HFFc6 (cell line): ENCODE data around the gene CFAP299. TPM values are rescaled to one million over a fixed set of nuclear protein-coding genes. Genes with fewer than 3 reads are reported as not detected.

Experiments
- DNase-seq: peaks from one replicate; pipeline ENCODE4 v3.0.0-alpha.2; 2018
- H3K27ac Mint-ChIP-seq: 2 replicates; pipeline ENCODE4 v1.8.0; 2020; ENCODE audit warnings: mild to moderate bottlenecking, mixed read lengths
- H3K27me3 Mint-ChIP-seq: 2 replicates; pipeline ENCODE4 v1.8.0; 2021; ENCODE audit warnings: mild to moderate bottlenecking, moderate library complexity, mixed read lengths; ENCODE audit not compliant: insufficient read depth
- H3K36me3 Mint-ChIP-seq: 2 replicates; pipeline ENCODE4 v1.8.0; 2021; ENCODE audit warnings: low read depth, mixed read lengths
- H3K4me1 Mint-ChIP-seq: 2 replicates; pipeline ENCODE4 v1.8.0; 2020; ENCODE audit warnings: low read depth, mixed read lengths
- H3K4me3 Mint-ChIP-seq: 2 replicates; pipeline ENCODE4 v1.8.0; 2020; ENCODE audit warnings: mild to moderate bottlenecking, moderate library complexity, mixed read lengths
- H3K9me3 Mint-ChIP-seq: 2 replicates; pipeline ENCODE4 v1.8.0; 2020; ENCODE audit warnings: mild to moderate bottlenecking, mixed read lengths
- CTCF ChIP-seq: fragments of 200-600 bp; sonication (generic); IDR thresholded peaks from 2 replicates; pipeline ENCODE4 v1.5.0; 2021; ENCODE audit warnings: antibody characterized with exemption, mild to moderate bottlenecking
- total RNA-seq, 6 experiments: library from RNA; stranded (reverse); fragmentation: NEBNext Ultra II Directional; extraction: Animal tissue kit (Norgen Biotek cat#: 25700); gene quantifications; 2 replicates in 1 of 6; 3 replicates in 5 of 6; pipeline ENCODE4 v1.2.3, GENCODE V29; 2021

The CFAP299 gene
- total RNA-seq, 6 experiments from 2014 or later = 4.8 to 9.0 (median 8.7) TPM

GRCh38 chr4:80295826-80296225 lies 39.7 kb upstream of the CFAP299 start:
- Mint-ChIP-seq H3K9me3 (peaks cover 3% of the 10 kb centered on the region; the same call in 1 of the 2 replicates), H3K27me3 (peaks cover 19% of the 10 kb centered on the region; the same call in 1 of the 2 replicates), H3K4me3 (peak overlapping the region; percentile 20), H3K27ac (peak overlapping the region; percentile 84), H3K36me3 (peaks cover 49% of the 10 kb centered on the region), H3K4me1 (peaks cover 73% of the 10 kb centered on the region)
- DNase-seq = peak; percentile 41
- TF ChIP-seq CTCF = no peak

- no peak for TF ChIP-seq CTCF
- H3K4me1 Mint-ChIP-seq = peaks cover 60% of the 10 kb centered on the region
- peaks cover 15% of the 10 kb centered on the region for H3K9me3 Mint-ChIP-seq
- no peak for DNase-seq
- H3K27ac Mint-ChIP-seq = no peak overlapping the region
- peaks cover 65% of the 10 kb centered on the region for H3K36me3 Mint-ChIP-seq
- H3K27me3 Mint-ChIP-seq = peaks cover 11% of the 10 kb centered on the region; the same call in 1 of the 2 replicates
- H3K4me3 Mint-ChIP-seq = no peak overlapping the region
These were observed 33.6 kb upstream of the CFAP299 start for GRCh38 chr4:80301884-80302283.

GRCh38 chr4:80302616-80303223 lies 32.8 kb upstream of the CFAP299 start:
- no peak for DNase-seq
- TF ChIP-seq CTCF = no peak
- peaks cover 60% of the 10 kb centered on the region for H3K4me1 Mint-ChIP-seq
- peaks cover 62% of the 10 kb centered on the region for H3K36me3 Mint-ChIP-seq
- H3K4me3 Mint-ChIP-seq = no peak overlapping the region
- H3K27ac Mint-ChIP-seq = no peak overlapping the region
- H3K27me3 Mint-ChIP-seq = peaks cover 5% of the 10 kb centered on the region; the same call in 1 of the 2 replicates
- peaks cover 15% of the 10 kb centered on the region for H3K9me3 Mint-ChIP-seq

GRCh38 chr4:80305466-80305865 lies 30.1 kb upstream of the CFAP299 start:
- Mint-ChIP-seq H3K4me1 (peaks cover 77% of the 10 kb centered on the region), H3K36me3 (peaks cover 52% of the 10 kb centered on the region), H3K27ac (peak overlapping the region; percentile 95), H3K4me3 (peak overlapping the region; percentile 76), H3K9me3 (peaks cover 15% of the 10 kb centered on the region), H3K27me3 (peaks cover 1% of the 10 kb centered on the region; the same call in 1 of the 2 replicates)
- TF ChIP-seq CTCF = no peak
- DNase-seq = peak; percentile 84

GRCh38 chr4:80306260-80306659 lies 29.3 kb upstream of the CFAP299 start:
- H3K36me3 Mint-ChIP-seq = peaks cover 46% of the 10 kb centered on the region
- H3K27ac Mint-ChIP-seq = peak overlapping the region; percentile 95
- peak overlapping the region; percentile 76 for H3K4me3 Mint-ChIP-seq
- peaks cover 15% of the 10 kb centered on the region for H3K9me3 Mint-ChIP-seq
- TF ChIP-seq CTCF = no peak
- peaks cover under 1% of the 10 kb centered on the region; the same call in 1 of the 2 replicates for H3K27me3 Mint-ChIP-seq
- DNase-seq = peak; percentile 43
- peaks cover 77% of the 10 kb centered on the region for H3K4me1 Mint-ChIP-seq
